H9 (cell line): ENCODE data around the gene TBC1D1. TPM values are rescaled to one million over a fixed set of nuclear protein-coding genes. Genes with fewer than 3 reads are reported as not detected.

Experiments
- DNase-seq: peaks from one replicate; pipeline ENCODE4 v3.0.0-alpha.2; 2017
- H2AFZ ChIP-seq: one replicate; pipeline ENCODE4 v1.6.1; 2013; ENCODE audit warnings: mild to moderate bottlenecking, low read length, control low read depth, moderate library complexity
- H2AK5ac ChIP-seq: 2 replicates; pipeline ENCODE4 v1.6.1; 2013; ENCODE audit warnings: low read length, control low read depth, mixed read lengths; ENCODE audit not compliant: insufficient read length
- H2BK120ac ChIP-seq: one replicate; pipeline ENCODE4 v1.6.1; 2013; ENCODE audit warnings: low read depth, mild to moderate bottlenecking, low read length, control low read depth, inconsistent platforms; ENCODE audit not compliant: poor library complexity, severe bottlenecking
- H2BK12ac ChIP-seq: 2 replicates; pipeline ENCODE4 v1.6.1; 2013; ENCODE audit warnings: low read length, control low read depth, mixed read lengths, low read depth; ENCODE audit not compliant: insufficient read length
- H2BK15ac ChIP-seq: 2 replicates; pipeline ENCODE4 v1.6.1; 2013; ENCODE audit warnings: low read depth, low read length, control low read depth
- H2BK20ac ChIP-seq: one replicate; pipeline ENCODE4 v1.6.1; 2013; ENCODE audit warnings: low read depth, mild to moderate bottlenecking, low read length, control low read depth, inconsistent platforms; ENCODE audit not compliant: poor library complexity, severe bottlenecking
- H2BK5ac ChIP-seq: 2 replicates; pipeline ENCODE4 v1.6.1; 2013; ENCODE audit warnings: low read length, control low read depth, mixed read lengths; ENCODE audit not compliant: insufficient read length
- H3K14ac ChIP-seq: 2 replicates; pipeline ENCODE4 v1.6.1; 2013; ENCODE audit warnings: low read length, control low read depth; ENCODE audit not compliant: insufficient read depth
- H3K18ac ChIP-seq: 2 replicates; pipeline ENCODE4 v1.6.1; 2013; ENCODE audit warnings: low read depth, mild to moderate bottlenecking, mixed read lengths, low read length, control low read depth; ENCODE audit not compliant: insufficient read length
- H3K23ac ChIP-seq: 2 replicates; pipeline ENCODE4 v1.6.1; 2013; ENCODE audit warnings: low read length, control low read depth, mixed read lengths, low read depth; ENCODE audit not compliant: insufficient read length
- H3K23me2 ChIP-seq: 2 replicates; pipeline ENCODE4 v1.6.1; 2013; ENCODE audit warnings: low read depth, mild to moderate bottlenecking, mixed read lengths, low read length, control low read depth; ENCODE audit not compliant: insufficient read length, poor library complexity, severe bottlenecking
- H3K27ac ChIP-seq: 2 replicates; pipeline ENCODE4 v1.5.1; 2013; ENCODE audit warnings: low read length, control low read depth, mixed read lengths, low read depth; ENCODE audit not compliant: insufficient read length
- H3K27me3 ChIP-seq: 2 replicates; pipeline ENCODE4 v1.6.1; 2013; ENCODE audit warnings: low read length, control low read depth, inconsistent platforms; ENCODE audit not compliant: insufficient read depth
- H3K4ac ChIP-seq: 2 replicates; pipeline ENCODE4 v1.6.1; 2013; ENCODE audit warnings: low read depth, mild to moderate bottlenecking, control low read depth, inconsistent platforms, low read length, moderate library complexity
- H3K4me1 ChIP-seq: 2 replicates; pipeline ENCODE4 v1.6.1; 2013; ENCODE audit warnings: low read length, control low read depth, inconsistent platforms; ENCODE audit not compliant: insufficient read depth
- H3K4me2 ChIP-seq: 2 replicates; pipeline ENCODE4 v1.6.1; 2013; ENCODE audit warnings: low read length, control low read depth, mixed read lengths; ENCODE audit not compliant: insufficient read length, insufficient read depth
- H3K56ac ChIP-seq: 2 replicates; pipeline ENCODE4 v1.6.1; 2013; ENCODE audit warnings: low read depth, mild to moderate bottlenecking, mixed read lengths, low read length, control low read depth; ENCODE audit not compliant: insufficient read length
- H3K79me1 ChIP-seq: 2 replicates; pipeline ENCODE4 v1.6.1; 2013; ENCODE audit warnings: low read depth, mild to moderate bottlenecking, moderate library complexity, low read length, control low read depth, inconsistent platforms; ENCODE audit not compliant: insufficient read depth, poor library complexity, severe bottlenecking
- H3K79me2 ChIP-seq: 2 replicates; pipeline ENCODE4 v1.6.1; 2013; ENCODE audit warnings: low read length, control low read depth, inconsistent platforms; ENCODE audit not compliant: insufficient read depth
- H3K9ac ChIP-seq: 2 replicates; pipeline ENCODE4 v1.6.1; 2013; ENCODE audit warnings: low read length, control low read depth, mixed read lengths; ENCODE audit not compliant: insufficient read length; ENCODE audit errors: extremely low read depth
- H3K9me3 ChIP-seq: one replicate; pipeline ENCODE4 v1.6.1; 2013; ENCODE audit warnings: low read depth, low read length, inconsistent platforms; ENCODE audit not compliant: control insufficient read depth
- H3T11ph ChIP-seq: one replicate; pipeline ENCODE4 v1.6.1; 2013; ENCODE audit warnings: mild to moderate bottlenecking, low read length, control low read depth, inconsistent platforms
- H4K20me1 ChIP-seq: one replicate; pipeline ENCODE4 v1.6.1; 2013; ENCODE audit not compliant: control insufficient read depth, insufficient read length, insufficient read depth
- H4K5ac ChIP-seq: 2 replicates; pipeline ENCODE4 v1.6.1; 2013; ENCODE audit warnings: low read depth, mild to moderate bottlenecking, mixed read lengths, low read length, control low read depth; ENCODE audit not compliant: insufficient read length
- H4K8ac ChIP-seq: replicated peaks from 2 replicates; pipeline ENCODE4 v1.6.1; 2013; ENCODE audit warnings: low read length, control low read depth, mixed read lengths, low read depth; ENCODE audit not compliant: insufficient read length
- H4K91ac ChIP-seq: 2 replicates; pipeline ENCODE4 v1.6.1; 2013; ENCODE audit warnings: low read depth, mild to moderate bottlenecking, moderate library complexity, mixed read lengths, low read length, control low read depth; ENCODE audit not compliant: insufficient read length
- H3K27ac Mint-ChIP-seq, 3 experiments: 2 replicates in 2 of 3; 3 replicates in 1 of 3; pipeline ENCODE4 v1.8.0; 2020 to 2021; ENCODE audit warnings: mixed read lengths in 3 of 3, mild to moderate bottlenecking in 1 of 3, moderate library complexity in 1 of 3
- H3K27me3 Mint-ChIP-seq: 2 replicates; pipeline ENCODE4 v1.8.0; 2021; ENCODE audit warnings: low read depth, mild to moderate bottlenecking, moderate library complexity, mixed read lengths
- H3K36me3 Mint-ChIP-seq, 3 experiments: 2 replicates in 2 of 3; 3 replicates in 1 of 3; pipeline ENCODE4 v1.8.0; 2020 to 2021; ENCODE audit warnings: low read depth in 3 of 3, mixed read lengths in 3 of 3; ENCODE audit not compliant: insufficient read depth in 1 of 3
- H3K4me1 Mint-ChIP-seq, 2 experiments: 2 replicates each; pipeline ENCODE4 v1.8.0; 2020; ENCODE audit warnings: mixed read lengths in 2 of 2
- H3K4me3 Mint-ChIP-seq, 2 experiments: 2 replicates in 1 of 2; 3 replicates in 1 of 2; pipeline ENCODE4 v1.8.0; 2020 to 2021; ENCODE audit warnings: mild to moderate bottlenecking in 2 of 2, mixed read lengths in 2 of 2, moderate library complexity in 1 of 2
- H3K9me3 Mint-ChIP-seq, 2 experiments: 2 replicates in 1 of 2; 3 replicates in 1 of 2; pipeline ENCODE4 v1.8.0; 2020; ENCODE audit warnings: mild to moderate bottlenecking in 2 of 2, mixed read lengths in 2 of 2, moderate library complexity in 1 of 2
- WGBS: extraction: QIAGEN DNeasy Blood & Tissue Kit; methylation state at CpG from one replicate; pipeline ENCODE4 v1.1.7; 2013; ENCODE audit warnings: missing lambda C conversion rate, low lambda C conversion rate, mixed read lengths; ENCODE audit not compliant: insufficient read length; ENCODE audit errors: extremely low coverage; 5-methylcytosine and 5-hydroxymethylcytosine counted together
- total RNA-seq: library from RNA; stranded (reverse); gene quantifications from 2 replicates; pipeline ENCODE4 v1.2.1, GENCODE V29; 2021
- TF ChIP-seq, protein P1 (sequence below): fragments of 200-600 bp; sonication (generic); conservative IDR thresholded peaks from 3 replicates; pipeline ENCODE4 v1.8.0; 2021; ENCODE audit warnings: antibody characterized with exemption, mild to moderate bottlenecking

TBC1D1 gene
- total RNA-seq, 1 experiment from 2014 or later: 109 TPM

DNA sequence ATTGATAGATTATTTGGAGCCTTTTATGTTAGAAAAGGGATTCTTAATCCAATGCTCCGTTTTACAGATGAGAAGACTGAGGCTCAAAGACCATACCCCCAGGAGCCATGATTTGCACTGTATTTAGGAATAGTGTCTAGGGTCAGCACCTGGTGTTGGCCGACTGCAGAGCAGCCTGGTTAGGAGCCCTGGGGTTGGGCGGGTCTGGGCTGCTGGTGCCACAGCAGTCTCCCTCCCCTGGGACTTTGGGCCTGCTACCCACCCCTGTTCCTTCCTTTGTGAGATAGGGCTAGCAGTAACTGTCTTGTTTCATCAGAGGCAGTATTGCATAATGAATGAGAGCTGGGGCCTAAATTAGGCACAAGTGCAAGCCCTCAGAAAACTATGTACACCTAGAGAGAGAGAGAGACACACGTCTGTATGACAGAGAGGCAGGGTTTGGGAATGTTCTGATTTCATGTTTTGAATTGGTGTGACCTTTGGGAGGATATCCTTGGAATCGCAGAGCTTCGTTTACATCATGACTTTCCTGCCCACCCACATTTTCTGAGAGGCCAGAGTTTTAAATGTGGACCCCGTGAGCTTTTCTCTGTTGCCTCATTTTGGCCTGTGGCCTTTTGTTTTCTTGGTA lies 181.0 kb downstream of the TBC1D1 start:
- DNase-seq: no peak
- Histone ChIP-seq H4K8ac (no peak overlapping the region), H3K27me3 (no peaks in the 10 kb centered on the region), H3K79me1 (no peaks in the 10 kb centered on the region), H4K91ac (no peak overlapping the region), H3K4me2 (no peak overlapping the region), H2BK120ac (no peak overlapping the region), H2BK5ac (no peak overlapping the region), H3K18ac (no peak overlapping the region), H3K14ac (no peak overlapping the region), H3K4me1 (no peaks in the 10 kb centered on the region), H2AK5ac (no peak overlapping the region), H2BK20ac (no peak overlapping the region), H3T11ph (no peak overlapping the region), H3K79me2 (no peaks in the 10 kb centered on the region), H2BK12ac (no peak overlapping the region), H2AFZ (no peak overlapping the region), H3K9me3 (no peaks in the 10 kb centered on the region), H3K4ac (no peak overlapping the region), H2BK15ac (no peak overlapping the region), H3K27ac (no peak overlapping the region), H3K56ac (no peak overlapping the region), H3K23me2 (no peaks in the 10 kb centered on the region), H4K5ac (no peak overlapping the region), H3K23ac (no peak overlapping the region), H4K20me1 (no peaks in the 10 kb centered on the region), H3K9ac (no peak overlapping the region)
- TF ChIP-seq, protein P1, sequence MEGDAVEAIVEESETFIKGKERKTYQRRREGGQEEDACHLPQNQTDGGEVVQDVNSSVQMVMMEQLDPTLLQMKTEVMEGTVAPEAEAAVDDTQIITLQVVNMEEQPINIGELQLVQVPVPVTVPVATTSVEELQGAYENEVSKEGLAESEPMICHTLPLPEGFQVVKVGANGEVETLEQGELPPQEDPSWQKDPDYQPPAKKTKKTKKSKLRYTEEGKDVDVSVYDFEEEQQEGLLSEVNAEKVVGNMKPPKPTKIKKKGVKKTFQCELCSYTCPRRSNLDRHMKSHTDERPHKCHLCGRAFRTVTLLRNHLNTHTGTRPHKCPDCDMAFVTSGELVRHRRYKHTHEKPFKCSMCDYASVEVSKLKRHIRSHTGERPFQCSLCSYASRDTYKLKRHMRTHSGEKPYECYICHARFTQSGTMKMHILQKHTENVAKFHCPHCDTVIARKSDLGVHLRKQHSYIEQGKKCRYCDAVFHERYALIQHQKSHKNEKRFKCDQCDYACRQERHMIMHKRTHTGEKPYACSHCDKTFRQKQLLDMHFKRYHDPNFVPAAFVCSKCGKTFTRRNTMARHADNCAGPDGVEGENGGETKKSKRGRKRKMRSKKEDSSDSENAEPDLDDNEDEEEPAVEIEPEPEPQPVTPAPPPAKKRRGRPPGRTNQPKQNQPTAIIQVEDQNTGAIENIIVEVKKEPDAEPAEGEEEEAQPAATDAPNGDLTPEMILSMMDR: no peak
- Mint-ChIP-seq H3K9me3 (no peaks in the 10 kb centered on the region), H3K27me3 (no peaks in the 10 kb centered on the region), H3K27ac (peak overlapping the region in 1 of 3 experiments; percentile 35; a peak in 4 of 7 replicates), H3K4me1 (peaks cover 6 to 9% of the 10 kb centered on the region in 2 experiments), H3K36me3 (peaks cover 7 to 8% (median 8%) of the 10 kb centered on the region in 3 experiments; a peak in 5 of 7 replicates), H3K4me3 (no peak overlapping the region)
- WGBS: no CpG with 5 or more reads among the region's 7 CpGs
